Measurements from ENCODE around the gene FBXO42. TPM values are rescaled to one million over a fixed set of nuclear protein-coding genes. Genes with fewer than 3 reads are reported as not detected.

The FBXO42 gene
- total RNA-seq, 1 donor from 2014 or later, result 25.6 TPM

DNA sequence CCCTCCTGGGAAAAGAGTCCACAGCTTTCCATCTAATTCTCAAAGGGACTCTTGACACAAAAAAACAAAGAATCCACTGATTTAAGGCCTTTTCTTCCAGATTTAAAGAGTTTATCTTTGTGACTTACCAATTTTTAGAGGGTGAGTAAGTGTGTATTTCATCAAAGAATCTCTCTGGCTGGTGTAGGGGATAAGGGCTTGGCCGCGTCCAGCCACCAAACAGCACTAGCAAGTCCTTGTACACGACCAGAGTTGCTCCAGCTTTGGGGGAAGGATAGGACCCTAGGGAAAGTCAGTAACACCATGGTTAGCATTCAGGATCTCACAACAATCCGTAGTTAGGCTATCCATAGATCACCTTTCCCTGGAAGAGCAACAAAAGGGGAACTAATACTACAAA lies 95.8 kb downstream of the FBXO42 start:
- H3K36me3 ChIP-seq (ENCODE audit: insufficient read depth, low read length), result peaks cover 5% of the 10 kb centered on the region
- H3K4me3 ChIP-seq (ENCODE audit: insufficient read depth, low read depth, low read length), result no peak overlapping the region
- TF ChIP-seq, protein P1, sequence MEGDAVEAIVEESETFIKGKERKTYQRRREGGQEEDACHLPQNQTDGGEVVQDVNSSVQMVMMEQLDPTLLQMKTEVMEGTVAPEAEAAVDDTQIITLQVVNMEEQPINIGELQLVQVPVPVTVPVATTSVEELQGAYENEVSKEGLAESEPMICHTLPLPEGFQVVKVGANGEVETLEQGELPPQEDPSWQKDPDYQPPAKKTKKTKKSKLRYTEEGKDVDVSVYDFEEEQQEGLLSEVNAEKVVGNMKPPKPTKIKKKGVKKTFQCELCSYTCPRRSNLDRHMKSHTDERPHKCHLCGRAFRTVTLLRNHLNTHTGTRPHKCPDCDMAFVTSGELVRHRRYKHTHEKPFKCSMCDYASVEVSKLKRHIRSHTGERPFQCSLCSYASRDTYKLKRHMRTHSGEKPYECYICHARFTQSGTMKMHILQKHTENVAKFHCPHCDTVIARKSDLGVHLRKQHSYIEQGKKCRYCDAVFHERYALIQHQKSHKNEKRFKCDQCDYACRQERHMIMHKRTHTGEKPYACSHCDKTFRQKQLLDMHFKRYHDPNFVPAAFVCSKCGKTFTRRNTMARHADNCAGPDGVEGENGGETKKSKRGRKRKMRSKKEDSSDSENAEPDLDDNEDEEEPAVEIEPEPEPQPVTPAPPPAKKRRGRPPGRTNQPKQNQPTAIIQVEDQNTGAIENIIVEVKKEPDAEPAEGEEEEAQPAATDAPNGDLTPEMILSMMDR (IDR thresholded peaks at IDR 0.05; ENCODE audit: insufficient read depth, low read depth, low read length), result no peak
- no peak for TF ChIP-seq EZH2 (IDR thresholded peaks at IDR 0.05; ENCODE audit: insufficient read depth, low read length)
- Mint-ChIP-seq H3K9me3 (ENCODE audit: unreplicated experiment) (no peaks in the 10 kb centered on the region), H3K4me1 (ENCODE audit: low read depth, unreplicated experiment) (peaks cover 48% of the 10 kb centered on the region), H3K36me3 (ENCODE audit: low read depth, unreplicated experiment) (peaks cover 23% of the 10 kb centered on the region), H3K4me3 (ENCODE audit: unreplicated experiment) (no peak overlapping the region), H3K27me3 (ENCODE audit: low read depth, unreplicated experiment) (no peaks in the 10 kb centered on the region), H3K27ac (ENCODE audit: unreplicated experiment) (peak overlapping the region; percentile 53)
- FAIRE-seq, result no peak
- no peaks in the 10 kb centered on the region for H3K27me3 ChIP-seq (ENCODE audit: insufficient read depth, low read length)
- H2AFZ ChIP-seq (ENCODE audit: low read depth, low read length), result no peak overlapping the region
- no peak overlapping the region for H3K9ac ChIP-seq (ENCODE audit: low read length)
- H4K20me1 ChIP-seq (ENCODE audit: insufficient read depth, low read length), result peaks cover 8% of the 10 kb centered on the region
- no peak overlapping the region for H3K4me2 ChIP-seq (ENCODE audit: low read length)
- no peak overlapping the region for H3K27ac ChIP-seq (ENCODE audit: low read depth, low read length)
- no peaks in the 10 kb centered on the region for H3K79me2 ChIP-seq (ENCODE audit: insufficient read depth, low read length)
- H3K4me1 ChIP-seq (ENCODE audit: insufficient read depth, low read length), result peaks cover 14% of the 10 kb centered on the region
- no peak for DNase-seq (ENCODE audit: low read depth)
- H3K9me3 ChIP-seq (ENCODE audit: insufficient read depth, low read depth, low read length), result no peaks in the 10 kb centered on the region

DNA sequence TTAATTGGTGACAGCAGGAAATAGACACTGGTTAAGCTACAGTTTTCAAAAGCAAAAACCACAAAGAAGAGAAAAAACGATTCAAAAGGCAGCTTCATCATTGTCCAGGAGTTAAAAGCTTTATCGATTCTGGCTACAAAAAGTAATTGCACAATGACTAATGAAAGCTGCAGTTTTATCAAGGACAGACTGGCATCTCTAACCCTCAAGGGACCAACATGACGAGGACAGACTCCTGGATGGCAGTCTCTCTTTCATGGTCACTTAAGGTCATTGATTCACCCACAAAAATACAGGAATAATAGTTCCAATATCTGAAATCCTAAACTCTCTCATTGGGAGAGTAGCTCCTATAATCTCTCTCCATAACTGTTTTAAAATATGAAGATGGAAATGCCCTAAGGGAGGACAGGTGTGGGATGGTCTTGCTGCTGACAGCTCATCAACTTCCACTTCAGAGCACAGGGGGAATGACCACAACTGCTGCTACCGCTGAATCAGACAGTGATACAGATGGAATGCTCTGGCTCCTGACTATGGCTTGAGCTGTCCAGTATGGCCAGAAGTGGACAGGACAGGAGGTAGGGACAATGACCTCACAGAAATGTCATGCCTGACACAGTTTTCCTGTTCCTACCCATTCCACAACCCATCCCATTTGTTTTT lies 97.9 kb downstream of the FBXO42 start:
- no peak overlapping the region for H3K9ac ChIP-seq (ENCODE audit: low read length)
- H4K20me1 ChIP-seq (ENCODE audit: insufficient read depth, low read length), result peaks cover 9% of the 10 kb centered on the region
- H3K27me3 ChIP-seq (ENCODE audit: insufficient read depth, low read length), result no peaks in the 10 kb centered on the region
- Mint-ChIP-seq H3K9me3 (ENCODE audit: unreplicated experiment) (no peaks in the 10 kb centered on the region), H3K4me1 (ENCODE audit: low read depth, unreplicated experiment) (peaks cover 48% of the 10 kb centered on the region), H3K36me3 (ENCODE audit: low read depth, unreplicated experiment) (peaks cover 33% of the 10 kb centered on the region), H3K27me3 (ENCODE audit: low read depth, unreplicated experiment) (no peaks in the 10 kb centered on the region), H3K4me3 (ENCODE audit: unreplicated experiment) (no peak overlapping the region), H3K27ac (ENCODE audit: unreplicated experiment) (peak overlapping the region; percentile 20)
- no peak overlapping the region for H3K4me3 ChIP-seq (ENCODE audit: insufficient read depth, low read depth, low read length)
- FAIRE-seq (no peak), DNase-seq (ENCODE audit: low read depth) (peak; percentile 68)
- H3K27ac ChIP-seq (ENCODE audit: low read depth, low read length), result no peak overlapping the region
- no peaks in the 10 kb centered on the region for H3K9me3 ChIP-seq (ENCODE audit: insufficient read depth, low read depth, low read length)
- no peaks in the 10 kb centered on the region for H3K79me2 ChIP-seq (ENCODE audit: insufficient read depth, low read length)
- peaks cover 18% of the 10 kb centered on the region for H3K36me3 ChIP-seq (ENCODE audit: insufficient read depth, low read length)
- H3K4me2 ChIP-seq (ENCODE audit: low read length), result peak overlapping the region; percentile 40
- H2AFZ ChIP-seq (ENCODE audit: low read depth, low read length), result no peak overlapping the region
- H3K4me1 ChIP-seq (ENCODE audit: insufficient read depth, low read length), result peaks cover 11% of the 10 kb centered on the region
- TF ChIP-seq, protein P1 (IDR thresholded peaks at IDR 0.05; ENCODE audit: insufficient read depth, low read depth, low read length), result no peak
- TF ChIP-seq EZH2 (IDR thresholded peaks at IDR 0.05; ENCODE audit: insufficient read depth, low read length), result no peak

DNA sequence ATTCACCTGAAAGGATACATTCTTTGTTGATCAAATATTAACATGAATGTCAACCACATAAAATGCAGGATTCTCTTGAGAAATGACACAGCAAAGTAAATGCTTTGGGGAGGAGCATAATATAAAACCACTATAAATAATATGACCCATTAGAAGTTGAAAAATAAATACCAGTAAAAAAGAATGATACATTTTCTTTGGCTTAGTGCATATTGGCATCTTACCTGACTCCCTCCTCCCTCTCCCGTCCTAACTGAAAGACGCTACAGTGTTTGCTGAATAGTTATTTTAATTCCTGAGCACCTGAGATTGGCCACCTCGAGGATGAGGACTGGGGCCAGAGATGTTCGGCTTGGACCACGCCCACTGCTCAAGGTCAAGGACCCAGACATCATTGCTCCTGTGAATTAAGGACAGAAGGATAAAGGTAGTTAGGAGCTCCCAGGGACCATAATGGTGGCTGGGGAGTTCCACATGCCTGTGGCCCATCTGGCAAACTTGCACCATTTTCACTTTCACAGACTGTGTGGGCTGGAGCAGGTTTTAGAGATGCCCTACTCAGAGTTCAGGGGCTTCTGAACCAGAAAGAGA lies 98.9 kb downstream of the FBXO42 start:
- Histone ChIP-seq H3K4me1 (ENCODE audit: insufficient read depth, low read length) (peaks cover 21% of the 10 kb centered on the region), H3K79me2 (ENCODE audit: insufficient read depth, low read length) (no peaks in the 10 kb centered on the region)
- no peaks in the 10 kb centered on the region for H3K9me3 Mint-ChIP-seq (ENCODE audit: unreplicated experiment)

More for the DNA sequence above, 98.9 kb downstream of the FBXO42 start:
- no peak for DNase-seq (ENCODE audit: low read depth)
- Histone ChIP-seq H3K27me3 (ENCODE audit: insufficient read depth, low read length) (no peaks in the 10 kb centered on the region), H3K9ac (ENCODE audit: low read length) (no peak overlapping the region), H3K27ac (ENCODE audit: low read depth, low read length) (no peak overlapping the region), H2AFZ (ENCODE audit: low read depth, low read length) (no peak overlapping the region), H4K20me1 (ENCODE audit: insufficient read depth, low read length) (peaks cover 16% of the 10 kb centered on the region), H3K4me3 (ENCODE audit: insufficient read depth, low read depth, low read length) (no peak overlapping the region), H3K36me3 (ENCODE audit: insufficient read depth, low read length) (peaks cover 18% of the 10 kb centered on the region), H3K4me2 (ENCODE audit: low read length) (no peak overlapping the region), H3K9me3 (ENCODE audit: insufficient read depth, low read depth, low read length) (no peaks in the 10 kb centered on the region)
- no peak for FAIRE-seq
- H3K4me3 Mint-ChIP-seq (ENCODE audit: unreplicated experiment), result no peak overlapping the region
- peaks cover 55% of the 10 kb centered on the region for H3K4me1 Mint-ChIP-seq (ENCODE audit: low read depth, unreplicated experiment)
- TF ChIP-seq EZH2 (IDR thresholded peaks at IDR 0.05; ENCODE audit: insufficient read depth, low read length), result no peak
- TF ChIP-seq, protein P1 (IDR thresholded peaks at IDR 0.05; ENCODE audit: insufficient read depth, low read depth, low read length), result no peak
- no peaks in the 10 kb centered on the region for H3K27me3 Mint-ChIP-seq (ENCODE audit: low read depth, unreplicated experiment)
- H3K27ac Mint-ChIP-seq (ENCODE audit: unreplicated experiment), result no peak overlapping the region
- peaks cover 37% of the 10 kb centered on the region for H3K36me3 Mint-ChIP-seq (ENCODE audit: low read depth, unreplicated experiment)

Data from astrocyte (in vitro differentiated cells and primary cell).